Activated effector memory CD4-positive, alpha-beta T cell treated with anti-CD3 and anti-CD28 coated beads, Interleukin-2, amount 50 U/mL, for 16 hours (primary cell): Measurements from ENCODE around the gene KLHDC9.
"Not testable (repeated sequence)": the region's sequence is repeated elsewhere in the genome, so short reads cannot be mapped to it uniquely, and the experiment has no call there.

Source experiments
- DNase-seq: peaks from one replicate; pipeline ENCODE4 v3.0.0-alpha.2; 2020

Gene KLHDC9, protein sequence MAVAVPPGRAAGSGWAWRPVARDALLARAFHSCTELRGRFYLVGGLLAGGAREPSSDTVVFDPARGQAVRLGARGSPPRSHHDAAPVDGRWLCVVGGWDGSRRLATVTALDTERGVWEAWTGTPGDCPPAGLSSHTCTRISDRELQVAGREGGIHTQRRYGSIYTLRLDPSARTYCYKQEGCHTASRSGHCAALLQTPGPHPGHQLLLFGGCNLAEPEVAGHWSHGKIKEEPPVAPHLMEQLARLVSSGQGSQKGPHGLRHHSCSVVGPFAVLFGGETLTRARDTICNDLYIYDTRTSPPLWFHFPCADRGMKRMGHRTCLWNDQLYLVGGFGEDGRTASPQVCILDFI

DNA sequence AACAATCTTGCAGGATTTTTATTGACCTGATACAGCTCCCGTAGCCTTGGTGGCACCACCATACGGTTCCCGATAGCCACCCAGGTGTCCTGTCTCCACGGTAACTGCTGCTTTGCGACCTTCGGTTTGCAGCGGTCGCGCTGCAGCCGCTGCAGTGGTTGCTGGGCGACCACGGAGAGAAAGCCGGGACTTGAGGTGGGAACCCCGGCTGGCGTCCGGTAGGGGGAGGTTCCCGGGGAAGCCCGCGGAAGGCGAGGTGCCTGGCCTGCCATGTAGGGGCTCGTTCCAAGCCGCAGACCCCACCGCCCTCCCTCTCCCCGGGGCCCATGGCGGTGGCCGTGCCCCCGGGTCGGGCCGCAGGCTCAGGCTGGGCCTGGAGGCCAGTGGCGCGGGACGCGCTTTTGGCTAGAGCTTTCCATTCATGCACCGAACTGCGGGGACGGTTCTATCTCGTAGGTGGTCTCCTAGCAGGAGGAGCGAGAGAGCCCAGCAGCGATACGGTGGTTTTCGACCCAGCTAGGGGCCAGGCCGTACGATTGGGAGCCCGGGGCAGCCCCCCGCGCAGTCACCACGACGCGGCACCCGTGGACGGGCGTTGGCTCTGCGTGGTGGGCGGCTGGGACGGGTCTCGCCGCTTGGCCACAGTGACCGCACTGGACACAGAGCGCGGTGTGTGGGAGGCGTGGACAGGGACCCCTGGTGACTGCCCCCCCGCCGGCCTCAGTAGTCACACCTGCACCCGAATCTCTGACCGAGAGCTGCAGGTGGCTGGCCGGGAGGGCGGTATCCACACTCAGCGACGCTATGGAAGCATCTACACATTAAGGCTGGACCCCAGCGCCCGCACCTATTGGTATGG, at the start of gene KLHDC9:
KLHDC9 (plus strand) TSS at position 152 of the 859 bp plus-strand sequence; CDS start at position 327, 175 bp downstream.
- peak; percentile 87 for DNase-seq

GRCh38 chr1:161048949-161049722, 49.0 kb upstream of the KLHDC9 start:
- no peak for DNase-seq

GRCh38 chr1:161051219-161051618, 46.9 kb upstream of the KLHDC9 start:
- DNase-seq, result no peak

- no peak for DNase-seq
Observed at GRCh38 chr1:161052899-161053298, 45.3 kb upstream of the KLHDC9 start.

DNA sequence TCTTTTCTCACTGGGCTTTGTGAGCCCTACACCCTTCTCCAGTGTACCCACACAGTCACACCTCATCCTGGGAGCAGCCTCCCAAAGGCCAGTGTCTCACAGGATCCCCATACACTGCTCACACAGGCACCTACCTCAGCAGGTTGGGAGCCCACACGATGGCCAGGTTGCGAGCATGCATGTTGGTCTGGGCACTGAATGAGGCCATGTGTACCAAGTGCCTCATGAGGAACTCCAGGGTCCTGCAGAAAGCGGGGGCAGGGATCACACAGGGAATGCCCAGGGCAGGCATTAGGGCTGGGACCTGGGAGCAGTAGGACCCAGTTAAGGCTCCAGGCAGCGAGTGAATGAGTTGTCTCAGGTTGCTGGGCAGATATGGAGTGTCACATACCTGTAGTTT, 43.9 kb upstream of the KLHDC9 start:
- DNase-seq, result no peak

GRCh38 chr1:161054805-161055204, 43.4 kb upstream of the KLHDC9 start:
- DNase-seq, result no peak

- DNase-seq, result no peak
Observed at GRCh38 chr1:161059293-161059692, 38.9 kb upstream of the KLHDC9 start.

DNA sequence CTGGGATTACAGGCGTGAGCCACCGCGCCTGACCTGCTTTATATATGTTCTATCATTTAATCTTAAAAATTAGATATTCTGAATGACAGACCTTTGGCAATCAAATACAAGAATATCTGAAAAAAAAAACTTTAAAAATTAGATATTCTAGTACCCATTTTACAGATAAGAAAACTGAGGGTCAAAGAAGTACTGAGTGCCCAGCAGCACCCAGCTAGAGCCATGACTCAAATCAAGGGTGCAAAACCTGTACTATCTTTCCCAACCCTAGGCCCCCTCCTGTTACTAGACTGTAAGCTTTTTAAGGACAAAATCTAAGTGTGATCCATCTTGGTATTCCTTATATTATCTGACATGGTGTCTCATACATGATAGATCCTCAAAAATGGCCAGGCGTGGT, 36.7 kb upstream of the KLHDC9 start:
- DNase-seq, result no peak

DNA sequence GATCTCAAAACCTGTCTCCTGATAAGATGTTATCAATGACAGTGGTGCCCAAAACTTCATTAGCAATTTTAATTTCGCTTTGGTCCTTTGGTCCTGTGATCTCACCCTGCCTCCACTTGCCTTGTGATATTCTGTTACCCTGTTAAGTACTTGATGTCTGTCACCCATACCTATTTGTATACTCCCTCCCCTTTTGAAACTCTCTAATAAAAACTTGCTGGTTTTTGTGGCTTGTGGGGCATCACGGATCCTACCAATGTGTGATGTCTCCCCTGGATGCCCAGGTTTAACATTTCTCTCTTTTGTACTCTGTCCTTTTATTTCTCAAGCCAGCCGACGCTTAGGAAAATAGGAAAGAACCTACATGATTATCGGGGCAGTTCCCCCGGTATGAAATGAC, 34.2 kb upstream of the KLHDC9 start:
- not testable (repeated sequence) for DNase-seq

DNA sequence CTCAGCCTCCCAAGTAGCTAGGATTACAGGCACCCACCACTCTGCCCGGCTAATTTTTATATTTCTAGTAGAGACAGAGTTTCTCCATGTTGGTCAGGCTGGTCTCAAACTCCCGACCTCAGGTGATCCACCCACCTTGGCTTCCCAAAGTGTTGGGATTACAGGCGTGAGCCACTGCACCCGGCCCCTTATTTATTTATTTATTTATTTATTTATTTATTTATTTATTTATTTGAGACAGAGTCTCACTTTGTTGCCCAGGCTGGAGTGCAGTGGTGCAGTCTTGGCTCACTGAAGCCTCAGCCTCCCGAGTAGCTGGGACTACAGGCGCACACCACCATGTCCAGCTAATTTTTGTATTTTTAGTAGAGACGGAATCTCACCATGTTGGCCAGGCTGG, 32.5 kb upstream of the KLHDC9 start:
- DNase-seq, result not testable (repeated sequence)

DNA sequence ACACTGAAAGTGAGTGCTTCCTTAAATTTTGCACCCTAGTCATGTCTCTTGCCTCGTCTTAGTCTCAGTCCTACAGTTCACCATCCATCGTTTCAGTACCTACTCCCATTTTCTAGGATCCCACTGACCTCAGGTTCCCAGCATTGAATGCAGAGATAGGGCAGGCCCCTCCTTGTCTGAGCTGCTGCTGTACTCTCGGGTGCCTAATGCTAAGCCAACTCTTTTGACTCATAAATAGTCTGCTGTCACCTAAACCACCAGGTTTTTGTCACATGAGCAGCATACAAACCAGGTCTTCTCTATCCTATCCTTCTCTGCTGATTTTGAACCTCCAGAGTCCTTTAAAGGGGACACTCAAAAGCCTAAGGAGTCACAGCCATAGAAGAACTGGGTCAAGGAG, 31.5 kb upstream of the KLHDC9 start:
- DNase-seq, result no peak

DNA sequence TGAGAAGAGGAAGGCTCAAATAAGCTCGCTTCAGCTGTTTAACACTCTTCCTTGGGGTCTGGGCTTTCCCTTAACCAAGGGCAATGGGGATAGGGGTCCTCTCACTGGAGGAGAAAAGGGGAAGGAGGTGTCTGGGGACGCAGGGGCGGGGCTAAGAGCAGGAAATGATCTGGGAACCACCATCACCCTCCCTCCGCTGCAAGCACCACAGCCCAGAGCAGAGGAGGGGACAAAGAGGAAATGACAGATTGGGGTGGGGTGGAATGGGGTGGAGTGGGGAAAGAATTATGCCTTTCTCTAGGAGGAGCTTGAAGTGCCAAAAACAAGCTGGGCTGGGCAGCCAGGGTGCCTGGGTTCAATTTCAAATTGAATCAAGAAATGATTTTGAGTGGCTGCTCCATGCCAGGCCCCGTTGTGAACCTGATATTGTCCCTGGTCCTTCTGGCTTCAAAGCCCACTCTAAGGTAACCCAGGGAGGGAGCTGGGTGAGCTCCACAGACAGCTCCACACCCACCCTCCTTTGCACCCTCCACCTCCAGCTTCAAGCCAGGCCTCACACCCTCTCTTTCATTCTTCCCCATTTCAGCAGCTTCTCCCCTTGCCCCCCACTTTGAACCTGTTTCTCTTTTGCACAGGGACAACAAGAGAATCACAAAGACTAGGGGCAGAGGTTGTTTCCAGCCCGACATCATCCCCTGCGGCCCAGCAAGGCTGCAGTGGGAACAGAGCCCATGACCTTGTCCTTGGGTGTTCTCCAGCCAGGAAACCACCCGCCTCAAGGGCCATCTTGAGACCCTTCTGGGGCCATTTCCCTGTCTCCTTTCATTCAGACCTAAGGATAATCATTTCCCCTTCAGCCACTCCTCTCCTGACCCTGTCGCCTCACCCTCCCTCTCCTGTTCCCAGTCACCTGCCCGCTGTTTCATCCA, 29.6 kb upstream of the KLHDC9 start:
- DNase-seq, result peak; percentile 91

DNA sequence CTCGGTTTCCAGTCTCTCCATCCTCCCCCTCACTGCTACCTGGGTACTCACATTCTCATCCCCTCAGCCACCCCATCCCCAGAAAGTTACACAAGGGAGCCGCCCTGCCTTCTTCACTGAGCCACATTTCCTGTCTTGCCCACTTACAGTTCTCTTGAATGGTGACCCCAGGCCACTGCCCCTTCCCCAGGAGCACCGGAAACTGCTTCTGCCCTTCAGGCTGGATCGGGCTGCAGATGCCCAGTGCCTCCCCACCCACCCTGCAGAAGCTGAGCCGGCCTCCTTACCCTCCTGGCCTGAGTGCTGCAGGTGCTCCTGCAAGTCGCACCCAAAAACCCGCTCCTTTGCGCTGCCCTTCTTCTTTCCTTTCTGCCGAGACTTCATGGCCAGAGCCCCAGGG, 28.9 kb upstream of the KLHDC9 start:
- DNase-seq, result peak; percentile 67

DNA sequence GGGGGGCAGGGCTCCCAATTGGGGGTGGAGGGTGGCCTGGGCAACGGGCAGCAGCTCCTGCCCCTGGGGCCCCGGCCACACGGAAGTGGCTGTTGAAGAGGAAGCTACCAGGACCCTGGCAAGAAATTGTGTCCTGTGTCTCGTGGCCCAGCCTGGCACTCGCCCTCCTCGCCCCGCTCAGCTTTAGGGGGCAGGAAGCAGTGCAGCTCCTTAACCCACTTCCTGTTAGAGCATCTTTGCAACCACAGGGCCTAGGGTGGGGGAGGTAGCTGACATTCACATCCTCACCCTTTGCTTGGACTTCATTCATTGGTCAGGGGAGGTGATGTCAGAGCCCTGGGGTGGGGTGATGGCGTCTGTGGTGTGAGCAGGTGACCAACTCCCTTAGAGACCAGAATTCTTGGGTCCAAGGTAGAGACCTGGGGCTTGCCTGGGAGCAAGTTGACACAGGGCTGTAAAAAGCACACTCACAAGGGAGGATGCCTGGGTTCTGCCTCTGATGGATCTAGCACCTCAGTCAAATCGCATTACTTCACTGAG, 28.4 kb upstream of the KLHDC9 start, which contains the start of gene ARHGAP30:
ARHGAP30 (minus strand) TSS at position 161 of the 540 bp plus-strand sequence. CDS start 267 bp downstream, outside the sequence.
- DNase-seq, result peak; percentile 92

DNA sequence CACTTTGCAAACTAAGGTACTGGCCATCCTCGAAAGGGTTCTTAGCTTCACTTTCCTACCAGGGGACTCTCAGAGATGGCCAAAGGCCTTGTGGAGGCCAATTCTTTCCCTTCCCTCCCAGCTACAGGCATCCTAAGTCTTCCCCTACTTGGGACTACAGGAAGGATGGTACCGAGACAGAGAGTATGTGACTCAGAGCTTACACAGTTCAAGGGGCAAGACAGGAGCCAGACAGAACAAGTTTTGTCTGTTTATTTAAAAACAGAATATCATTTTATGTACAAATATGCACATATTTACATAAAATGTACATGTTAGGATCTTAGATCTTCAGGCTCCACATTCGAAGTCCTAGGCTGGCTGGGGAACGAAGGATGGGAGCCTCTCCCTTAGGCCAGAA, 27.4 kb upstream of the KLHDC9 start:
- DNase-seq, result no peak

DNA sequence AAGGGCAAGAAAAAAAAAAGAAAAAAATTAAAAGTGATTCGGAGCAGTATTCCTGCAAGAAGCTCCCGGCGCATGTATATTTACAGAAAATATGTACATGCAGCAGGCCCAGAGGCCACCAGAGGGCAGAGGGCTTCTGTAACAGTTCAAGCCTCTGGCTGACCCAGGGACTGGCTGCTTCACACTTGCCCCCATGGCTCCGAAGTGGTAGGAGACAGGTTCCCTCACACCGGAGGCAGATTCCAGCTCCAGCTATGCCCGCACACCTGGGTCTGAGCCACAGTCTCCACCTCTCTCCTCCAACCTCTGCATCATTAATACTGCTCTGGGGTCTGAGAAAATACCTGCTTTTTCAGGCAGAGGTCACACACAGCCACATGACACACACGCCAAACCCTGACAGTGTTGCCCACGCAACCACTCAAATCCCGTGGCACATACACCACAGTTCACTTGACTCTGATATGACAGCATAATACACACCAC, 26.2 kb upstream of the KLHDC9 start:
- peak; percentile 75 for DNase-seq

DNA sequence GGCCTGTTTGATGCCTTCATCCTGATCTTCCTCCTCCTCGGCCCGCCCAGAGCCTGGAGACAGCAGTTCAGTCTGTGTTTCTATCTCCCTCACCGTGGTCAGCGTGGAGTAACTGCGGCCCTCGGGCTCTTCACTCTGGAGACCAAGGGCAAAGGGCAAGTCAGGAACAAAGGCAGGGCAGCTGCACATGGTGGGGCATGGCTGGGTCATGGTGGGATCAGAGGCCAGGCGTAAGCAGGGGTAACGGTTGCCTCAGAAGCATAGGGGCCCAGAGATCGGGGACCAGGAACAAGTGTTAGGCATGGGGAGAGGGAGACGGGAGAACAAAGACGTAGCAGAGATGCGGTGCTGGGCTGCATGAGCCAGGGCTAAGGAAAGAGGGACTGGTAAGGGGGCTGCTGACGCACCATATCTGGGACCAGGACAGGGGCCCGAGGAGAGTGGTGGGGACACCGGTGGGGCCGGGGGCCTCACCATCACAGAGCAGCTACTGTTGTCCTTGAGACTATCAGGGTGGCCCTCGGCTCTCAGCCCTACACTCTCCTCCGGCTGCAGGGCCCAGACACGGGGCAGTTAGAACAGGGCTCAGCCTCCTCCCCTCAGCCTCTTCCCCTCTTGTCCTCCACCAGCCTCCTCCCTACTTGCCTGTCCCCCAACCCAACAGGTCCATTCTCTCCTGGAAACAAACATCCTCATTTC, 25.3 kb upstream of the KLHDC9 start:
- DNase-seq, result no peak

GRCh38 chr1:161073474-161074121, 24.6 kb upstream of the KLHDC9 start:
- no peak for DNase-seq

- no peak for DNase-seq
Observed at GRCh38 chr1:161074676-161075368, 23.3 kb upstream of the KLHDC9 start.

GRCh38 chr1:161076410-161076809, 21.8 kb upstream of the KLHDC9 start:
- no peak for DNase-seq
